22Rv1 (cell line): ENCODE measurements around the gene MAP4K1.
"Not testable (repeated sequence)": the region's sequence is repeated elsewhere in the genome, so short reads cannot be mapped to it uniquely, and the experiment has no call there.

Experiments used
- H3K27ac ChIP-seq: fragments of 450-650 bp; 2 replicates; pipeline ENCODE4 v1.5.1; 2017
- ZFX ChIP-seq: fragments of 450-650 bp; IDR thresholded peaks from 2 replicates; pipeline ENCODE4 v1.6.1; 2017; ENCODE audit warnings: antibody characterized with exemption, borderline replicate concordance
- TF ChIP-seq, protein P1 (sequence below): fragments of 450-650 bp; IDR thresholded peaks from 2 replicates; pipeline ENCODE4 v1.5.1; 2017; ENCODE audit warnings: mild to moderate bottlenecking

Gene MAP4K1

DNA sequence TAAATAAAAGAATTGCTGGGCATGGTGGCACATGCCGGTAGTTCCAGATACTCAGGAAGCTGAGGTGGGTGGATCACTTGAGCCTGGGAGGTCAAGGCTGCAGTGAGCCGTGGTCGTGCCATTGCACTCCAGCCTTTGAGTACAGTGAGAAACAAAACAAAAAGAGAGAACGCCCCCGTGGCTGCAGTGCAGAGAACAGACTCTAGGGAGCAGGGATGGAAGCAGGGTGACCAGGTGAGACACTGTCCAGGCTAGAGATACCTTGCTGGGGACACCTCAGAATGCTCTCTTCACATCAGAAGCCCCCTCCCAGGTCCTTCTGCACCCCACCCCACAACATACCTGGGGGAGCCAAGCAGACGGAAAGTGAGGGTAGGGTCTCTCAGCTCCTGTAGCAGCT, 24.8 kb downstream of the MAP4K1 start:
- no peak for TF ChIP-seq ZFX
- TF ChIP-seq, protein P1, sequence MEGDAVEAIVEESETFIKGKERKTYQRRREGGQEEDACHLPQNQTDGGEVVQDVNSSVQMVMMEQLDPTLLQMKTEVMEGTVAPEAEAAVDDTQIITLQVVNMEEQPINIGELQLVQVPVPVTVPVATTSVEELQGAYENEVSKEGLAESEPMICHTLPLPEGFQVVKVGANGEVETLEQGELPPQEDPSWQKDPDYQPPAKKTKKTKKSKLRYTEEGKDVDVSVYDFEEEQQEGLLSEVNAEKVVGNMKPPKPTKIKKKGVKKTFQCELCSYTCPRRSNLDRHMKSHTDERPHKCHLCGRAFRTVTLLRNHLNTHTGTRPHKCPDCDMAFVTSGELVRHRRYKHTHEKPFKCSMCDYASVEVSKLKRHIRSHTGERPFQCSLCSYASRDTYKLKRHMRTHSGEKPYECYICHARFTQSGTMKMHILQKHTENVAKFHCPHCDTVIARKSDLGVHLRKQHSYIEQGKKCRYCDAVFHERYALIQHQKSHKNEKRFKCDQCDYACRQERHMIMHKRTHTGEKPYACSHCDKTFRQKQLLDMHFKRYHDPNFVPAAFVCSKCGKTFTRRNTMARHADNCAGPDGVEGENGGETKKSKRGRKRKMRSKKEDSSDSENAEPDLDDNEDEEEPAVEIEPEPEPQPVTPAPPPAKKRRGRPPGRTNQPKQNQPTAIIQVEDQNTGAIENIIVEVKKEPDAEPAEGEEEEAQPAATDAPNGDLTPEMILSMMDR, result no peak
- no peak overlapping the region for H3K27ac ChIP-seq

DNA sequence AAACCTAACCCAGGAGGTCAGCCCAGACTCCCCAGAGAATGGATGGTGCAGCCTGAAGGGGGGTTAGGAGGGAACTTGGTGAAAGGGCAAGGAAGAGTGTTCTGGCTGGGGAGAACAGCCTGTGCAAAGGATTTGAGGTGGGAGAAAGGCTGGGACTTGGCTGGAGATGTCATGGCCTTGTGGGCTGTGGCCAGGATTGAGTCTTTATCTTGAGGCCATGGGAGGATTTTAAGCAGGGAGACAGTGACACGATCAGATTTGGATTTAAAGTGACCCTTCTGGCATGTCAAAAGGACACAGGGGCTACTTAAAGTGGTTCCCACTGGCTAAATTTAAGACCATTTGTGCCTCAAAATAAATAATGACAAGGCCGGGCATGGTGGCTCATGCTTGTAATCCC, 29.7 kb downstream of the MAP4K1 start:
- no peak overlapping the region for H3K27ac ChIP-seq
- no peak for TF ChIP-seq ZFX
- TF ChIP-seq, protein P1, result no peak

DNA sequence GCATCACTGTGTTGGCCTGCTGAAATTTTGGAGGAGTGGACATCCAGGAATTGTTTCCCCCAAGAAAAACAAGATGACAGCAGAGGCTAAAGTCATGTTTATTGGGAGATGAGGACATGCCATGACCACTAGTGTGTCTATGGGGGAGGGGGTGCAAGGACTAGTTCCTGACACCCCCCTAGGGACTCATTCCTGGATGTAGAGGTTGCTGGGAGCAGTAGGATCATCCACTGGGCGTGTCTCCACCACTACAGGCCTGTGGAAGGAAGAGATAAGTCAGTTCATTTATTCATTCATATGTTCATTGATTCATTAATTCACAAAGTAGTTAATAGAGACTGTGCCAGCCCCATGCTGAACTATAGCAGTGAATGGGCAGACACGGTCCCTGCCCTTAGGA, 30.2 kb downstream of the MAP4K1 start:
- no peak for TF ChIP-seq ZFX
- TF ChIP-seq, protein P1, result no peak
- H3K27ac ChIP-seq, result no peak overlapping the region

DNA sequence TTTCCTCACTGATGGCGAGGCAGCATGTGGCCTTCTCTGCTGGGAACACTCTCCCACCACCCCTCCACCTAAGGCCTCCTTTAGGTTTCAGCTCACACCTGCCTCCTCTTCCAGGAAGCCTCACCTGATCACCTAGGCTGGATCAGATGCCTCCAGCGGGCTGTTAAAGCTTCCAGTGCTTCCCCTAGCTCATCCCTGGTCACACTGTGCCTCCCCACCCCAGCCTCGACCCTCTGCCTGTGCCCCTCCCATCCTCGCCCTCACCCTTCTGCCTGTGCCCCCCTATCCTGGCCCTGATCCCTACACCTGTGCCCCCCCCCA, 33.8 kb downstream of the MAP4K1 start:
- TF ChIP-seq, protein P1, result no peak
- TF ChIP-seq ZFX, result no peak
- no peak overlapping the region for H3K27ac ChIP-seq

DNA sequence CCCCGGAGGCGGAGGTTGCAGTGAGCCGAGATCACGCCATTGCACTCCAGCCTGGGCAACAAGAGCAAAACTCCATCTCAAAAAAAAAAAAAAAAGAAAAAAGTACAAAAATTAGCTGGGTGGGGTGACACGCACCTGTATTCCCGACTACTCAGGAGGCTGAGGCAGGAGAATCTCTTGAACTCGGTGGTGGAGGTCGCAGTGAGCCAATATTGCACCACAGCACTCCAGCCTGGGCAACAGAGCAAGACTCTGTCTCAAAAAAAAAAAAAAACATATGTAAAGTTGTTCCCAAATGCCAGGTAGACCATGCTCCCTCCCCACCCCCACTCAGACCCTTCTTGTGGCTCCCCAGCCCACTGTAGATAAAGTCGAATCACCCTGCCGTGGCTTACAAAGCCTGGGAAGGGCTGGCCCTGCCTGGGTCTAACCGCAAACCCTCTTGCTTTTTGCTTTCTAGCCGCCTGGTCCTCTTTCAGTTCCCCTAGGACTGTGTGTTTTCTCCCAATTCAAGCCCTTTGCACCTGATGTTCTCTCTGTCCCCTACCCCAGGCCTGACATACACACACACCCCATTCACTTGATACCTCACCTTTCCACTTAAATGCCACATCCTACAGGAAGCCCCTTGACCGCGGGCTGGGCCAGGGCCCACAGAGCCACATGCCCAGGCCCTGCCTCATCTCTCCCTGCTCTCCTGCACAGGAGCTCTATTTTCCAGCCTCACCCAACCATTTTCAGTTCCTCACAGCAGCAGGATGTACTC, 34.4 kb downstream of the MAP4K1 start:
- H3K27ac ChIP-seq, result no peak overlapping the region
- TF ChIP-seq ZFX, result no peak
- TF ChIP-seq, protein P1, result no peak

DNA sequence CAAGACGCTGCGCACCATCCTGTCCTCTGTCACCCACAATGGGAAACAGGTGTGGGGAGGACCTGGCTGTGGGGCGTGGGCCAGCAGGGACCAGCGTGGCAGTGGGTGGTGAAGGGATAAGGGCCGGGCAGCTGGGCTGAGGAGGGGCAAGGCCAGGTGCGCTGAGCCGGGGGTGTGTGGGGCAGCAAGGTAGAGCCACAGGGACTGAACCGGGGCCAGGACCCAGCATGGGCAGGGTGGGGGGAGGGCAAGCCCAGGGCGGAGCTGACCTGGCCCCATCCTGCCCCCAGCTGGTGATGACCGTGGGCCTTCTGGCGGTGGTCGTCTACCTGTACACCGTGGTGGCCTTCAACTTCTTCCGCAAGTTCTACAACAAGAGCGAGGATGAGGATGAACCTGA, 37.7 kb downstream of the MAP4K1 start:
- no peak overlapping the region for H3K27ac ChIP-seq
- TF ChIP-seq, protein P1, result no peak
- TF ChIP-seq ZFX, result no peak

DNA sequence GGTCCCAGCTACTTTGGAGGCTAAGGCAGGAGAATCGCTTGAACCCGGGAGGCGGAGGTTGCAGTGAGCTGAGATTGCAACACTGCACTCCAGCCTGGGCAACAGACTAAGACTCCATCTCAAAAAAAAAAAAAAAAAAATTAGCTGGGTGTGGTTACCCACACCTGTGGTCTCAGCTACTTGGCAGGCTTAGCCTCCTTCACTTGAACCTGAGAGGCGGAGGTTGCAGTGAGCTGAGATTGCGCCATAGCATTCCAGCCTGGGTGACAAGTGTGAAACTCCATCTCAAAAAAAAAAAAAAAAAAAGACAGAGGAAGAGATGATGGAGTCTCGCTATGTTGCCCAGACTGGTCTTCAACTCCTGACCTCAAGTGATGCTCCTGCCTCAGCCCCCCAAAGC, 38.4 kb downstream of the MAP4K1 start:
- not testable (repeated sequence) for H3K27ac ChIP-seq

DNA sequence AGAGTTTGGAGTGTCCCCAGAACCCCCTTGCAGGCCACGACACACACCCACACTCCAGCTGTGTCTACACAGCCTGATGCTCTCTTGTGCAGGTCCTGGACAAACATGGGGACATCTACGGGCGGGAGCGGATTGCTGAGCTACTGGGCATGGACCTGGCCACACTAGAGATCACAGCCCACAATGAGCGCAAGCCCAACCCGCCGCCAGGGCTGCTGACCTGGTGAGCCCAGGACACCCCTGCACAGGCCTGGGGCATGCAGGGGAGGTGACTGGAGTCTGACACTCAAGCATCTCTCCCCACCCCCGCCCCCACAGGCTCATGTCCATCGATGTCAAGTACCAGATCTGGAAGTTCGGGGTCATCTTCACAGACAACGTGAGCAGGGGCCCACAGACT, 39.9 kb downstream of the MAP4K1 start:
- no peak overlapping the region for H3K27ac ChIP-seq
- no peak for TF ChIP-seq ZFX
- TF ChIP-seq, protein P1, result no peak
